B cell (primary cell): ENCODE data around the gene FXYD1. TPM values are rescaled to one million over a fixed set of nuclear protein-coding genes. Genes with fewer than 3 reads are reported as not detected.

ENCODE experiments used
- ATAC-seq: fragments of 200-7000 bp; cut with Tn5 transposase; one replicate; pipeline ENCODE4 v1.10.0; 2021; ENCODE audit warnings: low read depth, mild to moderate bottlenecking, moderate number of reproducible peaks, moderate library complexity
- CTCF ChIA-PET: fragments of 350-600 bp; sonication (Branson Sonifier 250); formaldehyde crosslinking; loops from one replicate; lab custom pipeline; 2021; ENCODE audit warnings: antibody characterized with exemption, inconsistent platforms; lab: Charles Lee
- POLR2A ChIA-PET: fragments of 350-600 bp; sonication (Branson Sonifier 250); formaldehyde crosslinking; loops from one replicate; lab custom pipeline; 2021; ENCODE audit warnings: antibody characterized with exemption; lab: Charles Lee
- DNase-seq: peaks from one replicate; pipeline ENCODE4 v3.0.0; 2013
- H2AFZ ChIP-seq: 2 replicates; pipeline ENCODE4 v1.6.1; 2012; ENCODE audit warnings: mild to moderate bottlenecking, low read depth, low read length; ENCODE audit not compliant: insufficient read depth, poor library complexity, severe bottlenecking
- H3K27ac ChIP-seq, 2 donors: 1 replicate in 1 of 2; 2 replicates in 1 of 2; pipeline ENCODE4 v1.5.1; 2012 to 2013; ENCODE audit warnings: low read length in 2 of 2, mild to moderate bottlenecking in 2 of 2, moderate library complexity in 1 of 2
- H3K27me3 ChIP-seq, 4 experiments: fragments of 200-600 bp in 1 of 4; sonication (generic) in 1 of 4; replicated peaks in 1 of 4; 1 replicate in 2 of 4; 2 replicates in 2 of 4; pipeline versions ENCODE4 v1.6.1 to v1.7.0; 2013 to 2016; ENCODE audit warnings: low read length in 3 of 4, mild to moderate bottlenecking in 2 of 4, mixed read lengths in 1 of 4, moderate library complexity in 1 of 4; ENCODE audit not compliant: insufficient read depth in 4 of 4, control insufficient read depth in 3 of 4; ENCODE audit errors: control extremely low read depth in 1 of 4
- H3K36me3 ChIP-seq, 2 experiments: replicated peaks in 1 of 2; 1 replicate in 1 of 2; 2 replicates in 1 of 2; pipeline versions ENCODE4 v1.6.1 to v1.7.1; 2013; ENCODE audit warnings: low read length in 1 of 2; ENCODE audit not compliant: insufficient read depth in 2 of 2, control insufficient read depth in 1 of 2; ENCODE audit errors: control extremely low read depth in 1 of 2, extremely low read depth in 1 of 2
- H3K4me1 ChIP-seq, 2 donors: fragments of 200-600 bp in 1 of 2; sonication (generic) in 1 of 2; 1 replicate in 1 of 2; 2 replicates in 1 of 2; pipeline versions ENCODE4 v1.5.1 to v1.6.1; 2013 to 2017; ENCODE audit warnings: low read length in 2 of 2; ENCODE audit not compliant: control insufficient read depth in 2 of 2, insufficient read depth in 2 of 2
- H3K4me2 ChIP-seq: replicated peaks from 2 replicates; pipeline ENCODE3; 2012; ENCODE audit warnings: mild to moderate bottlenecking, low read depth, low read length; ENCODE audit not compliant: poor library complexity, severe bottlenecking
- H3K4me3 ChIP-seq, 5 experiments: fragments of 200-600 bp in 1 of 5; sonication (generic) in 1 of 5; 1 replicate in 3 of 5; 2 replicates in 2 of 5; pipeline versions ENCODE4 v1.5.1 to v1.7.0; 2011 to 2016; ENCODE audit warnings: low read length in 4 of 5, mild to moderate bottlenecking in 4 of 5, low read depth in 2 of 5, control low read depth in 1 of 5, moderate library complexity in 1 of 5; ENCODE audit not compliant: insufficient read depth in 1 of 5; ENCODE audit errors: control extremely low read depth in 1 of 5, extremely low read depth in 1 of 5
- H3K79me2 ChIP-seq: fragments of 200-600 bp; sonication (generic); one replicate; pipeline ENCODE4 v1.6.0; 2016; ENCODE audit warnings: low read length; ENCODE audit not compliant: control insufficient read depth, insufficient read depth
- H3K9ac ChIP-seq: fragments of 200-600 bp; sonication (generic); 2 replicates; pipeline ENCODE4 v1.6.1; 2017; ENCODE audit warnings: mild to moderate bottlenecking, low read length, moderate library complexity
- H3K9me3 ChIP-seq, 3 donors: one replicate each; pipeline versions ENCODE4 v1.6.1 to v1.7.1; 2013; ENCODE audit warnings: low read length in 2 of 3; ENCODE audit not compliant: control insufficient read depth in 2 of 3, insufficient read depth in 1 of 3; ENCODE audit errors: control extremely low read depth in 1 of 3
- H4K20me1 ChIP-seq: 2 replicates; pipeline ENCODE4 v1.6.0; 2012; ENCODE audit warnings: mild to moderate bottlenecking, low read length; ENCODE audit not compliant: insufficient read depth, control insufficient read depth, poor library complexity, severe bottlenecking
- H3K27ac Mint-ChIP-seq: one replicate; pipeline ENCODE4 v1.8.0; 2021; ENCODE audit warnings: mixed read lengths
- H3K27me3 Mint-ChIP-seq: one replicate; pipeline ENCODE4 v1.8.0; 2021; ENCODE audit warnings: mixed read lengths
- H3K4me1 Mint-ChIP-seq: one replicate; pipeline ENCODE4 v1.8.0; 2021; ENCODE audit warnings: mixed read lengths
- H3K4me3 Mint-ChIP-seq: one replicate; pipeline ENCODE4 v1.8.0; 2021; ENCODE audit warnings: mixed read lengths
- H3K9me3 Mint-ChIP-seq: one replicate; pipeline ENCODE4 v1.8.0; 2022; ENCODE audit warnings: mixed read lengths; ENCODE audit not compliant: insufficient read depth
- EZH2 ChIP-seq: IDR thresholded peaks from 2 replicates; pipeline ENCODE4 v1.6.1; 2012; ENCODE audit warnings: borderline replicate concordance, low read depth, mild to moderate bottlenecking, moderate library complexity, low read length; ENCODE audit not compliant: insufficient read depth, poor library complexity, severe bottlenecking
- WGBS: methylation state at CpG from one replicate; pipeline ENCODE4 v1.1.5; 2013; ENCODE audit warnings: missing lambda C conversion rate; ENCODE audit not compliant: insufficient coverage; 5-methylcytosine and 5-hydroxymethylcytosine counted together
- intact Hi-C: fragments of 100-400 bp; cut with micrococcal nuclease; formaldehyde crosslinking; loops from one replicate; pipeline ENCODE4 v1.10.0; 2022
- polyA plus RNA-seq: library from polyadenylated mRNA; depleted of rRNA; stranded (reverse); fragments of >200 nt; gene quantifications from 2 replicates; pipeline ENCODE4 v1.2.3, GENCODE V29; 2012
- total RNA-seq, 2 donors: library from RNA; stranded (reverse); fragments of 120-200 nt in 1 of 2; gene quantifications; 1 replicate in 1 of 2; 2 replicates in 1 of 2; pipeline versions ENCODE4 v1.2.3 to v1.2.4, GENCODE V29; 2013 to 2022
- TF ChIP-seq, protein P1 (sequence below): fragments of 200-600 bp; IDR thresholded peaks from one replicate; pipeline ENCODE4 v1.8.0; 2022; ENCODE audit warnings: antibody characterized with exemption, mild to moderate bottlenecking

FXYD1 gene
- total and polyA plus RNA-seq, 2 donors (not counting 1 experiment from before 2014, with no cell fraction given), result 3.1 to 4.7 TPM

- H4K20me1 ChIP-seq, result no peaks in the 10 kb centered on the region
- no peak overlapping the region for H3K9ac ChIP-seq
- Mint-ChIP-seq H3K27me3 (no peaks in the 10 kb centered on the region), H3K4me3 (no peak overlapping the region), H3K9me3 (no peaks in the 10 kb centered on the region), H3K4me1 (peaks cover 32% of the 10 kb centered on the region), H3K27ac (no peak overlapping the region)
- H3K27me3 ChIP-seq, result no peaks in the 10 kb centered on the region
- H3K4me1 ChIP-seq, result peaks cover 21 to 25% of the 10 kb centered on the region in 2 donors
- WGBS, result 91% methylated on average over 5 of the region's 7 CpGs
- H3K9me3 ChIP-seq, result peaks cover 0 to 8% (median 0%) of the 10 kb centered on the region in 3 donors
- ChIA-PET CTCF (no interaction called here), POLR2A (no interaction called here)
- no peak overlapping the region for H3K4me2 ChIP-seq
- ATAC-seq (no peak), DNase-seq (no peak)
- peak overlapping the region in 1 of 2 donors; percentile 30 for H3K27ac ChIP-seq
- H3K79me2 ChIP-seq, result no peaks in the 10 kb centered on the region
- H3K36me3 ChIP-seq, result peaks cover 0 to 38% of the 10 kb centered on the region in 2 experiments
- intact Hi-C loops, result no loop called here
- no peak for TF ChIP-seq EZH2
- TF ChIP-seq, protein P1, sequence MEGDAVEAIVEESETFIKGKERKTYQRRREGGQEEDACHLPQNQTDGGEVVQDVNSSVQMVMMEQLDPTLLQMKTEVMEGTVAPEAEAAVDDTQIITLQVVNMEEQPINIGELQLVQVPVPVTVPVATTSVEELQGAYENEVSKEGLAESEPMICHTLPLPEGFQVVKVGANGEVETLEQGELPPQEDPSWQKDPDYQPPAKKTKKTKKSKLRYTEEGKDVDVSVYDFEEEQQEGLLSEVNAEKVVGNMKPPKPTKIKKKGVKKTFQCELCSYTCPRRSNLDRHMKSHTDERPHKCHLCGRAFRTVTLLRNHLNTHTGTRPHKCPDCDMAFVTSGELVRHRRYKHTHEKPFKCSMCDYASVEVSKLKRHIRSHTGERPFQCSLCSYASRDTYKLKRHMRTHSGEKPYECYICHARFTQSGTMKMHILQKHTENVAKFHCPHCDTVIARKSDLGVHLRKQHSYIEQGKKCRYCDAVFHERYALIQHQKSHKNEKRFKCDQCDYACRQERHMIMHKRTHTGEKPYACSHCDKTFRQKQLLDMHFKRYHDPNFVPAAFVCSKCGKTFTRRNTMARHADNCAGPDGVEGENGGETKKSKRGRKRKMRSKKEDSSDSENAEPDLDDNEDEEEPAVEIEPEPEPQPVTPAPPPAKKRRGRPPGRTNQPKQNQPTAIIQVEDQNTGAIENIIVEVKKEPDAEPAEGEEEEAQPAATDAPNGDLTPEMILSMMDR, result no peak
- H3K4me3 ChIP-seq, result no peak overlapping the region
- no peak overlapping the region for H2AFZ ChIP-seq
These were observed 31.9 kb downstream of the FXYD1 start for GRCh38 chr19:35170359-35171061.

DNA sequence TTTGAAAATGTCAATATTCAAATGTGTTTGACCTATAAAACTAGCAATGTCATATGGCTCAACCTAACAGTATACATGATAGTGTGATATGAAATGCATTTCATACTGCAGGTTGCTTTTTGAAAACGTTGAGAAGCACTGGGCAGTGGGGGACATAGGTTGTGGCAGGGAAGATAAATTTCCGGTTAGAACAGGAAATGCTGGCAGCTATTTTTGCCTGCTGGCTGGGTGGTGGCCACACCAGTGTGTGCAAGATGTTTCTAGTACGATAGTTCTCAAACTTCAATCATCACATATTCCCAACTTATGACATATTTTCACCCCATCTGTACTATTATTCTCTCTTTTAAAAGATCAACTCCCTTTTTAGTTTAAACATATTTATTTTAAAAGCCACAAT is 33.1 kb downstream of the FXYD1 start:
- Histone ChIP-seq H3K27me3 (no peaks in the 10 kb centered on the region), H3K9ac (no peak overlapping the region), H3K4me3 (no peak overlapping the region), H4K20me1 (no peaks in the 10 kb centered on the region), H3K36me3 (peaks cover 0 to 26% of the 10 kb centered on the region in 2 experiments), H3K4me2 (no peak overlapping the region), H3K79me2 (no peaks in the 10 kb centered on the region), H3K9me3 (peaks cover 0 to 4% (median 0%) of the 10 kb centered on the region in 3 donors), H2AFZ (no peak overlapping the region), H3K4me1 (peaks cover 13 to 15% of the 10 kb centered on the region in 2 donors), H3K27ac (peak overlapping the region; percentile 45 to 47)
- peak overlapping the region; percentile 72 for H3K27ac Mint-ChIP-seq
- H3K27me3 Mint-ChIP-seq, result no peaks in the 10 kb centered on the region
- intact Hi-C loops, result no loop called here
- H3K4me1 Mint-ChIP-seq, result peaks cover 21% of the 10 kb centered on the region
- CTCF ChIA-PET, result interaction anchor here (1.2 to 1.6 kb wide), 2 partner anchors 18 to 29 kb away, joined by 5 to 6 read pairs; partner anchors contain the start of genes FXYD5 and FXYD7
- no peaks in the 10 kb centered on the region for H3K9me3 Mint-ChIP-seq
- DNase-seq (no peak), ATAC-seq (no peak)
- TF ChIP-seq, protein P1, result no peak
- no peak for TF ChIP-seq EZH2
- H3K4me3 Mint-ChIP-seq, result no peak overlapping the region
- POLR2A ChIA-PET, result interaction anchor here (1.3 kb wide), 1 partner anchor 45 kb away, joined by 8 read pairs; no protein-coding TSS in a partner anchor
- WGBS, result 6% methylated on average over 3 of the region's 3 CpGs
